ENCODE data around the gene PLEKHG3.
"Not testable (repeated sequence)": the region's sequence is repeated elsewhere in the genome, so short reads cannot be mapped to it uniquely, and the experiment has no call there.

PLEKHG3 gene

DNA sequence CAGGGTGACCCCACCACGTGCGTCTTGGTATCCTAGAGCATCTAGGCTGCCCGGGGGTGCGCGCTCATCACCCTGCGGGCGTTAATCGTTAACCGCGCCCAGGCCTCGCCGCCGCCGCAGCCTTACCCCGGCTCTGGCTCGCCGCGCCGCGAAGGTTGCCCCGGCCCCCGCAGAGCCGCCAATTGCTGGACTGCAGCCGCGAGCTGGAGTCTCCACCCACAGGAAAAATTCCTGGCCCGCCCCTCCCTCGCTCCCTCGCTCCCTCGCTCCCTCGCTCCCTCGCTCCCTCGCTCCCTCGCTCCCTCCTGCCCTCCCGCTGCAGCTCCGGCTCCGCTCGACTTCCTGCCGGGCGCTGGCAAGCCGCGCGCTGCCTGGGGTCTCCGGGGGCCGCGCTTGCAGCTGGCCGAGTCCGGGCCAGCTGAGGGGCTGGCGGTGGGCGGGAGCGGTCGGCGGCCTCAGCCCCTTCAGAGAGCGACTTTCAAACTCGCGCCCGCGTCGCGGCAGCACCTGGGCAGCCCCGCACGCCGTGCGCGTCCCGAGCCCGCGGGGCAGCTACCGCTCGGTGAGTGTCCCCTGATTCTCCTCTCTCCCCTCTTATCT is at the start of gene PLEKHG3:
TSS of gene PLEKHG3 (plus strand) at position 282 of the 600 bp plus-strand sequence. CDS start 23,208 bp downstream, outside the sequence.
- DNase-seq (ENCODE audit: low read depth in 2 of 2): peak in 1 of 2 donors; percentile 9

DNA sequence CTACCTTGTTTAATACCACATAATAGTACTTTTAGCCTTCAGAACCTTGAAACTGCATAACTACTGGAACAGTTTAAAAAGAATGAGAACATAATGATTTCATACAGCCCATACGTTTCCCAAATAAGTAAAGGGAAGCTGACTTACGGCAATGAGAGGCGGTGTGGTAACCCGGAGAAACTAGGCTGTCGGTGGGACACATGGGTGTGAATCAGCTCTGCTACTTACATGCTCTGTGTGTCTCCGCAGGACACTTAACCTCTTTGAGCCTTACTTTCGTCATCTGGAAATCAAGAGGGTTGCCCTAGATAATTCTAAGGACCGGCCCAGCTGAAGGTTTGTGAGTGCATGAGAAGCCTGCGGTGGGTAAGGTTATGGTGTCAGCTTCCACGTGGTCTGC is 49.3 kb upstream of the PLEKHG3 start:
- DNase-seq (ENCODE audit: low read depth in 2 of 2): no peak

DNA sequence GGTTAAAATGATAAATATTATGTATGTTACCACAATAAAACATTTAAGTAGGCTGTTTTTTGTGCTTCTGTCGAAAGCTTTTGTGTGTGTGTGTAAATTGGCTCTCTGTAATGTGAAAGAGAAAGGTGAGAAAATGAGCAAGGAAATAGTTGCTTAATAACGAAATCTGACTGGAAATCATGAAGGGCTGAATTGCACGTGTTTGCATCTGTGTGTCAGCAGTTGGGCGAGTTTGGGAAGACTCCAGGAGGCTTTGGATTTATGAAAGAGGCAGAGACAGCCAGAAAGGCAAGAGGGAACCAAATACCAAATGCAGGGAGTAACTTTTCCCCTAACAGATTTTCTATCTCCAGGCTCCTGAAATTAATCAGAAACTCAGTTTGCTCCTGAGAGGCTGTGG is 47.2 kb upstream of the PLEKHG3 start:
- no peak for DNase-seq (ENCODE audit: low read depth in 2 of 2)

DNA sequence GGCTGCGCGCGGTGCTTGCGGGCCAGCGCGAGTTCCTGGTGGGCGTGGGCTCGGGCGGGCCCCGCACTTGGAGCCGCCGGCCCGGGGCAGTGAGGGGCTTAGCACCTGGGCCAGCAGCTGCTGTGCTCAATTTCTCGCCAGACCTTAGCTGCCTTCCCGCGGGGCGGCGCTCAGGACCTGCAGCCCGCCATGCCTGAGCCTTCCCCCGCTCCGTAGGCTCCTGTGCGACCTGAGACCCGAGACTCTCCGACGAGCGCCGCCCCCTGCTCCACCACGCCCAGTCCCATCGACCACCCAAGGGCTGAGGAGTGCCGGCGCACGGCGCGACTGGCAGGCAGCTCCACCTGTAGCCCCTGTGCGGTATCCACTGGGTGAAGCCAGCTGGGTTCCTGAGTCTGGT is 46.0 kb upstream of the PLEKHG3 start:
- DNase-seq (ENCODE audit: low read depth in 2 of 2): no peak

DNA sequence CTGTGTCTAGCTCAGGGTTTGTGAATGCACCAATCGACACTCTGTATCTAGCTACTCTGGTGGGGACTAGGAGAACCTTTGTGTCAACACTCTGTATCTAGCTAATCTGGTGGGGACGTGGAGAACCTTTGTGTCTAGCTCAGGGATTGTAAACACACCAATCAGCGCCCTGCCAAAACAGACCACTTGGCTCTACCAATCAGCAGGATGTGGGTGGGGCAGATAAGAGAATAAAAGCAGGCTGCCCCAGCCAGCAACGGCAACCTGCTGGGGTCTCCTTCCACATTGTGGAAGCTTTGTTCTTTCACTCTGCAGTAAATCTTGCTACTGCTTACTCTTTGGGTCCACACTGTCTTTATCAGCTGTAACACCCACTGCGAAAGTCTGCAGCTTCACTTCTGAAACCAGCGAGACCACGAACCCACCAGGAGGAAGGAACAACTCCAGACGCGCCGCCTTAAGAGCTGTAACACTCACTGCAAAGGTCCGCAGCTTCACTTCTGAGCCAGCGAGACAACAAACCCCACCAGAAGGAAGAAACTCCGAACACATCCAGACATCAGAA is 45.4 kb upstream of the PLEKHG3 start:
- not testable (repeated sequence) for DNase-seq (ENCODE audit: low read depth in 2 of 2)

DNA sequence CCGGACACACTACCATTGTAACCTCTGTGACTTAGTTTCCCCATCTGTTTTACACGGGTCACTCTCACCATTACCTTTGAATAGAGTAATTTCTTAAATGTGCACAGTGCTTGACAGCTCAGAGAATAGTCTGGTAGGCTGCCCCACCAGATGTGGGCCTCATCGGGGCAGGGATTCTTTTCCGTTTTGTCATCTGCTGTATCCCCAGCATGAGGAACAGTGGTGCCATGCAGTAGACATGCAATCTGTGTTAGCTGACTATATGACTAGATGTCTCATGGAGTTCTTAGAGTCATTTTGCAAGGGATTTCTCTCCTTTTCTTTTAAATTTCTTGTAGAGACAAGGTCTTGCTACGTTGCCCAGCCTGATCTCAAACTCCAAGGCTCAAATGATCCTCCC is 44.9 kb upstream of the PLEKHG3 start:
- no peak for DNase-seq (ENCODE audit: low read depth in 2 of 2)

DNA sequence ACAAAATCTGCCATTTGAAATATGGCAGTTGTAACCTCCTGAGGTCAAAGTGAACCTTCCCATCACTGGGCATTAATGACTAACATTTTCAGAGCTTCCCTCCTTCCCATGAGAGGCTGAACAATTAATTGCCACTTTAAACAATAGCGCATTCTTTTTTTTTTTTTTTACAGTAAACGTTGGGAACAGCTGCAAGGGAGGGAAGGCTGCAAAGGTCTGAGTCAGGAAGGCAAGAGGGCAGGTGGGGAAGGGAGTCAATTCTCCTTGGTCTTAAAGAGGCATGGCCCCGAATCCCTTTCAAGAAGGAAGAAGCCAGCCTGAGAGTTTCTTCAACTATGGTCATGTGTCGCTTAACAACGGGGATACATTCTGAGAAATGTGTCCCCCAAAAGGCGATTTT is 41.0 kb upstream of the PLEKHG3 start:
- no peak for DNase-seq (ENCODE audit: low read depth in 2 of 2)

DNA sequence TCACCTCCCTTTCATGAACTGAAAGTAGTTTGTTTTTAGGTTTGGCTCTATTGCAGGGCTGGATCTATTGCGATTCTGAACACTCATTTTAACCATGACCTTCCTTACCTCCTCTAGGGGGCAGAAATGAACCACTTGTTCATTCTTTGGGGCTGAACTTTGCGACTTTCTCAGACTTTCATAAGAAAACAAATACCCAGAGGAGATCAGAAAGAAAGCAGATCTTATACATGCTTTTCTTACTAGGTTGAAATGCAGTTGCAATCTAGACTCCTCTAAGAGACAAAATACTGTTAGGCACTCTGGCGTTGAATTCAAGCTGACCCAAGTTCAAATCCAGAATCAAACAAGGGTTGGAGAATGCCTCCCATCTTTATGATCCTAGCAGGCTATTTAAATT is 32.6 kb upstream of the PLEKHG3 start:
- no peak for DNase-seq (ENCODE audit: low read depth in 2 of 2)

DNA sequence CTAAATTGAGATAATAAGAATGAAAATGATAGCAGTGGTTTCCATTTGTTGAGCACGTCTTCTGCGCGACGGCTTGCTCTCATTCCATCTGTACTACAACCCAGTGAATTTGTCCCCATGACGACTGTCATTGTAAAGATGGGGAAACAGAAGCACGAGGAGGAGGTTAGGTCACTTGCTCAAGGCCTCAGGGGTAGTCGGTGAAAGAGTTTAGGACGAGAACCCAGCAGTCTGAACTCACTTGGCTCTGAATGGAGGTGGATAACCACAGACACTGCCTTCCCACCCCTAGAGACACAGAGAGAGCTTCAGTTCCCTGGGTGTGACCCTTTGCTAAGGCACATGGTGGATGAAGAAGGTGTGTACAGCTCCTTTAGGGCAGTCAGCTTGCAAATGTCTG is 30.9 kb upstream of the PLEKHG3 start:
- DNase-seq (ENCODE audit: low read depth in 2 of 2): no peak

DNA sequence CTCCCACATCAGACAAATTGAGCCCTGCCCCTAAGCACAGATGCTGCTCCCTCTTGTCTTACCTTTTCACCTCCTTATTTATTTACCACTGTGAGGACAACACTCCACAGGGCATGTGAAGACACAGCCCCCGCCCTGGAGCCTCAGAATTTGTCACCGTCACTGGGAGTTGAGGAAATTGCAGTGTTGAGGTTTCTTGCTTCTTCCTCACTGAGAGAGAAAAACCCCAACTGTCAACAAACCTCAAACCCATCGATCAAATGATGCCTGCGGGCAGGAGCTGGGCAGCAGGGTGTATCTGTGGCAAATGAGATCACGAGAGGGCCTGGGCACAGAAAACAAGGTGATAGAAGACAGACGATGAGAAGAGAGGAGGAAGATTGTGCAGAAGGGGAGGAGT is 30.5 kb upstream of the PLEKHG3 start:
- peak in 1 of 2 donors; percentile 3 for DNase-seq (ENCODE audit: low read depth in 2 of 2)

DNA sequence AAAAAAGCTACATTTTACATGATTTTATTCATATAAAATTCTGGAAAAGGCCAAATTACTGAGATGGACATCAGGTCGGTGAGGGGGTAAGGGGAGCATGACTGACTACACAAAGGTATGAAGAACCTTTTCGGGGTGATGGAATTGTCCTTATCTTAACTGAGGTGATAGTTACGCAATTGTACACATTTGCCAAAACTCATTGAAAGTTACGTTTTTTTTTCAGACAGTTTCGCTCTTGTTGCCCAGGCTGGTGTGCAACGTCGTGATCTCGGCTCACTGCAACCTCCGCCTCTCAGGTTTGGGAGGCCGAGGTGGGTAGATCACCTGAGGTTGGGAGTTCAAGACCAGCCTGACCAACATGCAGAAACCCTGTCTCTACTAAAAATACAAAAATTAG is 29.4 kb upstream of the PLEKHG3 start:
- DNase-seq (ENCODE audit: low read depth in 2 of 2): no peak

DNA sequence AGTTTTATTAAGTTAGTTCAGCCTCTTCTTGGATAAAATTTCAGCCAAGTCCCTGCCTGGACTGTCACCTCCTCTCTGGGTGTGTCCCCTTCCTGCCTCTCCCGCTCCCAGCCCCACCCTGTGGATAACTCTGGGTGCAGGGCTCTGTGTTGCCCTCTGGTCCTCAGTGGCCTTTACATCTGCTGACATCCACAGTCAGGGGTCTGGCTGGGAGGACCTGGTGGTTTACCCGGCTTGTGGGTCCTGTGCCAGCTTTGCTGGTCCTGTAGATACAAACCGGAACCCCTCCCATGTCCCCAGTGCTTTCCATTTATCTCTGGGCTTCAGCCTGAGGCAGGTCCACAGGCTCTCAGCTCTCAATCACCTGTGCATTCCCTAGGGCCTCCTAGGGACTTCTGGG is 28.9 kb upstream of the PLEKHG3 start:
- DNase-seq (ENCODE audit: low read depth in 2 of 2): no peak

DNA sequence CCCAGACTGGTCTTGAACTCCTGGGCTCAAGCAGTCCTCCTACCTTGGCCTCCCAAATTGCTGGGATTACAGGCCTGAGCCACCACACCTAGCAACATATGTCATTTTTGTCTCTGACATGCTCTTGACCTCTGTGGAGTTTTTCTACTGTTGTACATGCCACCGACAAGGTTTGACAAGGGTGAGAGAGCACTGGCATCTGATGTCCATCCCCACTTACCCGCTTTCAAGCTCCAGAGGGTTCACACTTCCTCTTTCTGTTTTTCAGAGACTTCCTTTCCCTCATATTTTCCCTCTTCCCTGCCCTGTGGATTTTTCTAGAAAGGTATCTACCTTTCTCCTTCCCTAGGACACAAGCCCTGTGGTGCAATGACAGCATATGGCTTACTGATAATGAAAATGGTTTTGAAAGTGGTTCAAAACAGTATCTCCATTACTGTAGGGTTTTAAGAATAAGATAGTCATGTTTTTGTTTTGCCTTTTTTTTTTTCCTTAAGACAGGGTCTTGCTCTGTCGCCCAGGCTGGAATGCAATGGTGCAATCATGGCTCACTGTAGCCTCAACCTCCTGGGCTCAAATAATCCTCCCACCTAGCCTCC is 27.7 kb upstream of the PLEKHG3 start:
- no peak for DNase-seq (ENCODE audit: low read depth in 2 of 2)

DNA sequence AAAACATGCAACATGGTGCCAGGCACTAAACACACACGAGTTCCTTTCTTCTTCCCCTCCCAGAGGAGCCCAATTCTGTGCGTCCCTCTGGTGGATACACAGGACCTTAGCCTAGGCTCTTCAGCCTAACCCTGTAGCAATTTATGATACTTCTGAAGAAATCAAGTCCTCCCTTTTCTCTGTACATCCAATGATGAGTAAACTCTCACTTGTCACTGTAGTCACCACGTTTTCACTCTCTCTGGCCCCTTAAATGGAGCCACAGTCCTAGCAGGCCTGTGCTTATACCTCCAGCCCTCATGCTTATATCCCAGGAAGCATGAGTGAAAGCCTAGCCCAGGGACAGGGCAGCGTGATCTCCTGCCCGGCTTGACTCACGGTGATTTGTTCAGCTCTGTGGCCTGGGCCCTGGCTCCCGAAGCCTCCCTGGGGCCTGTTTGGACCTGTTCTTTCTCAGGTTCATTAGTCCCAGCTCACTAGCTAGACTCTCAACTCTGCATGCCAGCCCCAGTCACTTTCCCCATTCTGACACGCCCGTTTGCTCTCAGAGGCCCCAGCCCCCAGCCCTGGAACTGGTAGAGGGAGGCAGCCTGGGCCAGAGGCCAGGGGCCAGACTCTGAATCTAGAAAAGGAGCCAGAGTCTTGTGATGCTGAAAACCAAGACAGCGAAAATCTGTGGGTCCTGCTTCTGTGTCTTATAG is 24.1 kb upstream of the PLEKHG3 start:
- no peak for DNase-seq (ENCODE audit: low read depth in 2 of 2)

DNA sequence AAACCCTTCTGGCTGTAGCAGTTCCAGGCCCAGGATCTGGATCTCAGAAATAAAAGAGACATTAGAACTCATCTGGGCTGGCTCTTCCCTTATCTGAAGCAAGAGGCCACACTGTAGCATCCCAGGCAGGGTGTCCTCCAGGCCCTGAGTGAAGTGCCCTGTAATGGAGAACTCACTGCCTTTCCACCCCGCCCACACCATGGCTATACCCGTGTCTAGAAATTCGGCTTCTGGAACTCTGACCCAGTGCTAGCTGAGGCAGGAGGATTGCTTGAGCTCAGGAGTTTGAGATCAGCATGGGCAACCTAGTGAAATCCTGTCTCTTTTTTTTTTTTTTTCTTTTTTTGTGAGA is 23.5 kb upstream of the PLEKHG3 start:
- DNase-seq (ENCODE audit: low read depth in 2 of 2): no peak

DNA sequence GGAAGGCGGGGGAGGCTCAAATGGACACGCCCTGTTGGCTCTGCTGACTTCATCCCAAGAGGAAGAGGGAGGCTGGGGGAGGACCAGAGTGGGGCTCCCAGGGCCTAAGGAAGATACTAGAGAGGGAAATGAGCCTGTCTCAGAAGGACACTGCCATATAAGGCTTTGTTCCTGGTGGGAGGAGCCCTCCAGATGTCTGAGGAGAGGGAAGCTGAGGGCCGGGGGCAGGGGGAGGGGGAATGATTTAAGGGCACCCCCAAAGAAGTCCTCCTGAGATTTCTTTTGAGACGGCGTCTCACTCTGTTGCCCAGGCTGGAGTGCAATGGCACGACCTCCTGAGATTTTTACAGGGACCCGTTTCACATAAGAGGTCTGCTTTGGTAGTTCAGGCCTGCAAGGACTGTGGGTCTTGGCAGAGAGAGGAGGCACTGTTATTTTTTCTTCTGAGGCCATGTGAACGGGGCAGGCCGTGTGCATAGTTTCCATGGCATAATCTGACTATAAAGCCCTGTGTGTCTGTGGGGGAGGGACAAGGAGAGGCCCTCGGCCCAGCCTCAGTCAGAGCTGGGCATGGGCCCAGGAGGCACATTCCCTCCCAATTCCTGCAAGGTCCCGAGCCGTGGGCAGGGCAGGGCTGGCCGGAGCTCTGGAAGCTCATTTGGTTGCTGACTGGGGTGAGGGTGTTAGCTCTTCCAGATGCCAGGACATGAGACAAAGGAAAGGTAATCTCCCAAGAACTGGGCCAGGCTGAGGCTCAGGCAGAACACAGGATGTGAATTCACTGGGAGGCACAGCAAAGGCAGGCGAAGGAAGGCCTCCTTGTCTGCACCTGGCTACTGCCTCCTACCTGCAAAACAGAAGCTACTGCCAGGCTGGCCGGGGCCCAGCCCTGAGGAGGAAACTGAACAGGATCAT is 22.2 kb upstream of the PLEKHG3 start:
- DNase-seq (ENCODE audit: low read depth in 2 of 2): no peak

DNA sequence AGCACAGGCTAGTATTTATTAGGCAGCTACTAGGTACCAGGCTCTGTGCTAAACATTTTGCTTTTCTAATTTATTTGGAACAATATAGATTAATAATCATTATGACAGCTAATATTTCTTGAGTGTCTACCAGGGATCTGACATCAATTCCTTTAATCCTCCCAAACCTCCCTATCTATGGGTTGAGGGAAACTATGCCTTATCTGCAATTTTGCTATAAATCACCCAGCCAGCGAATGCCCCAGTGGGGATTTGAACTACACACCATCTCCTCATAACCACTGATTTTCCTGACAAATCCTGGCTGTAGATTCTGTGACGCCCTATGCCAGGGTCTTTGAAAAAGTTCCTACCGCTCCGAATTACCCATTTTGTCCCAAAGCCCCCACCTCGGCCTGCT is 21.4 kb upstream of the PLEKHG3 start:
- no peak for DNase-seq (ENCODE audit: low read depth in 2 of 2)

DNA sequence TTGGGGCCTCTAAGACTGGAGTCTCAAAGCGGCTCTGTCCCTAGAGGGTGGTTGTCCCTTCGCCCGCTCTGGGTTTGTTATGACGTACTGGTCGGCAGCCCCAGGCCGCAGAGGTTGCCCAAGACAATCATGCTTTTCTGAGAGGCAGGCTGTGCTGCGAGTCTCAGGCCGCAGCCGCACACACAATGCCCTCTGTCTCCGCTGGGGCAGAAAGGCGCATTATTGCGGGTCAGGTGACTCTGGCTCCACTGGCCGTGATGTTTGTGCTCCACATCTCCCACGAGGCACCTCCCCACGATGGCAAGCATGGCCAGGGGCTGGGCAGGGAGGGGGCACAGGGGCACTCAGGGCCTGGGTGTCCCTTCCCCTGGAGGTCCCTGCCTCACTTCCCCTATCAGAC is 21.0 kb upstream of the PLEKHG3 start:
- no peak for DNase-seq (ENCODE audit: low read depth in 2 of 2)

DNA sequence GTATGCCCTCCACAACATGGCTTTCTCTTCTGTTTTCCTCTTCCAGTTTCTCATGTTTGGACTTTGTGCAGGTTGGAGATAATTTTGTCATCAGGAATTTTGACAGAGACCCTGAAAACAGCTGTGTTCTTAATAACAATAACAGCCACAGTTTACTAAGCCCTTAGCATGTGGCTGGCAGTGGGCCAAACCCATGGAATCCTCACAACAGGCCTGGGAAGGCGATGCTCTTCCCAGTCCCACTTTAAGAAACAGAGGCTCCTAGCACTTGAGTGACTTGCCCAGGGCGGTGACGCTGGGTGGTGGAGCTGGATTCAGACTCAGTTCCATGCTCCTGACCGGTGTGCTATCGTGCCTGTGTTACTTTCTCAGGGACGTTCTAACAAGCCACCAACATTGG is 20.1 kb upstream of the PLEKHG3 start:
- no peak for DNase-seq (ENCODE audit: low read depth in 2 of 2)

DNA sequence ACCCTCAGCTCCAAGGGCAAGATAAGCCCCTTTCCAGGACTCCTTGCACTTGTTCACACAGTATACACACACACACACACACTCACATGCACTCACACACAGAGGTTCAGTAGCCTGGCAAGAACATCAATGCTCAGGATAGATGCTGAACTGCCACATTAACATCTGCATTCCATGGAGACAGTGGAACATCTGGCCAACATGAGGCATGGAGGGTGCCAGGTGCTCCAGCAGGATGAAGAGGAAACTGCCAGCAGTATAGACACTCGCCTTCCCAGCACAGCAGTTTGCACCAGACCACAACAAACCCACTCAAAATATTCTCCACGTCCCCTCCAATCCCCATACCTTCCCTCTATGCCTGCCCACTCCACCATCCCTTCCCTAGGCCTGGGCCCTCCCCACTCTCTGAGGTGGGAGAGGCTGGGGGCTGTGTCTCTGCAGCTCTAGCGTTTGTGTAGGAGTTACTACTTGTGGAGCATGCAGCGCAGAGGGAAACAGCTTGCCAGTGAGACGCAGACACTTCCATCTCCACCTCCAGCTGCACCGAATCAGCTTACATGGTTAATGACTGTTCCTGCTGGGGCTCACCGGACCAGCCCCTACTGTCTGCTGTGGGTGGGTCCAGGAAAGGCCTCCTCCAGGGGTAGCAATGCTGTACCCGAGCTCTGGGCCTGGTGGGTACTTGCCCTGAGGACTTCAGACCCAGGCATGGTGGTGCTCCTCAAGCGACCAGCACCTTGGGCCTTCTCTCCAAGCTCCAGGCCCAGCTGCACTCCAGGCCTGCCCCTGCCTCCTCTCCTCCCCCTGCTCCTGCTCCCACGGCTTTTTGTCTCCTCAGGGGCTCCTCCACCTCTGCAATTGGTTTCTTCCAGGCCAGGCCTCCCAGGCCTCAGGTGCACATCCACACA is 18.6 kb upstream of the PLEKHG3 start:
- no peak for DNase-seq (ENCODE audit: low read depth in 2 of 2)

DNA sequence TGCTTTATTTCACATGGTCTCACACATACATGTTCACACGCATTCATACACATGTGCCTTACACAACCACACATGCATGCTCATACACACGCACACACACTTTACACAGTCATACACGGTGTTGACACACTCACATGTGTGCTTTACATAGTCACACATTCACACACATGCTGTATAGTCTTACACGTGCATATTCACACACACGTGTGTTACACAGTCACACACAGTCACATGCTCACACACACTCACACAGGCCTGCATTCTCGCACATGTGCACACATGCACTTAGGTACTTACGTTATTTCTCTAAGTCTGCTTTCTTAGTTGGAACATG is 18.0 kb upstream of the PLEKHG3 start:
- DNase-seq (ENCODE audit: low read depth in 2 of 2): no peak

Measured in stimulated activated CD8-positive, alpha-beta memory T cell treated with anti-CD3 and anti-CD28 coated beads, Interleukin-2, amount 100 ng/mL, for 48 hours (primary cell).